Stimulated activated CD4-positive, alpha-beta T cell treated with anti-CD3 and anti-CD28 coated beads, TNF-alpha, amount 100 ng/mL, for 1 hour (primary cell): ENCODE results near the gene KCNAB2.
A peak's percentile ranks its signal among the peaks of the same experiment; 100 is the strongest.

Experiments used
- DNase-seq, 3 donors: peaks; one replicate each; pipeline ENCODE4 v3.0.0-alpha.2; 2020; ENCODE audit warnings: low read depth in 3 of 3, low spot score in 1 of 3

KCNAB2 gene

GRCh38 chr1:6144647-6145395 is 99.1 kb downstream of the KCNAB2 start:
- no peak for DNase-seq

- no peak for DNase-seq
Measured at GRCh38 chr1:6145396-6145750, 99.7 kb downstream of the KCNAB2 start.

GRCh38 chr1:6145864-6146410 is 100.2 kb downstream of the KCNAB2 start:
- DNase-seq, result no peak

- peak in 2 of 3 donors; percentile 26 to 62 for DNase-seq
Measured at GRCh38 chr1:6148497-6149241, 103.0 kb downstream of the KCNAB2 start.

- DNase-seq, result no peak
Measured at GRCh38 chr1:6149597-6149996, 103.9 kb downstream of the KCNAB2 start.

- DNase-seq, result no peak
Measured at GRCh38 chr1:6150006-6150938, 104.6 kb downstream of the KCNAB2 start.
